Panc1 (cell line): ENCODE measurements around the gene ERN1. TPM values are rescaled to one million over a fixed set of nuclear protein-coding genes. Genes with fewer than 3 reads are reported as not detected.
A peak's percentile ranks its signal among the peaks of the same experiment; 100 is the strongest.

ENCODE experiments used
- ATAC-seq: fragments of 200-7000 bp; cut with Tn5 transposase; 2 replicates; pipeline ENCODE4 v1.9.1; 2020; ENCODE audit warnings: mild to moderate bottlenecking, moderate library complexity
- BruUV-seq: library from RNA; stranded (reverse); fragments of 400-500 nt; replicated peaks from 2 replicates; lab custom pipeline; 2021; lab: Mats Ljungman, UMichigan
- CTCF ChIA-PET: fragments of 300-600 bp; sonication (Branson Sonifier 250); formaldehyde crosslinking; loops from one replicate; lab custom pipeline; 2022; ENCODE audit warnings: antibody characterized with exemption; lab: Charles Lee
- POLR2A ChIA-PET: fragments of 300-600 bp; sonication (Branson Sonifier 250); formaldehyde crosslinking; loops from one replicate; lab custom pipeline; 2022; ENCODE audit warnings: antibody characterized with exemption; lab: Charles Lee
- DNase-seq: peaks from one replicate; pipeline ENCODE4 v3.0.0-alpha.2; 2010; ENCODE audit warnings: low read depth, low spot score
- H3K27ac ChIP-seq: 2 replicates; pipeline ENCODE4 v1.5.1; 2011; ENCODE audit warnings: mild to moderate bottlenecking, low read length, inconsistent platforms
- H3K27me3 ChIP-seq: fragments of 200-500 bp; sonication (Bioruptor generic); 2 replicates; pipeline ENCODE4 v1.6.0; 2014; ENCODE audit warnings: low read length, inconsistent platforms; ENCODE audit not compliant: control insufficient read depth, insufficient read depth
- H3K36me3 ChIP-seq: fragments of 200-500 bp; sonication (Bioruptor generic); 2 replicates; pipeline ENCODE4 v1.5.1; 2014; ENCODE audit warnings: inconsistent platforms, mild to moderate bottlenecking, low read length, moderate library complexity; ENCODE audit not compliant: control insufficient read depth, insufficient read depth
- H3K4me1 ChIP-seq: 2 replicates; pipeline ENCODE4 v1.5.1; 2011; ENCODE audit warnings: inconsistent platforms, mild to moderate bottlenecking, low read length, moderate library complexity; ENCODE audit not compliant: control insufficient read depth, insufficient read depth
- H3K4me3 ChIP-seq, 2 experiments: 2 replicates each; pipeline ENCODE4 v1.5.1; 2011 to 2012; ENCODE audit warnings: low read depth in 2 of 2, low read length in 2 of 2, mild to moderate bottlenecking in 2 of 2, inconsistent platforms in 1 of 2, moderate library complexity in 1 of 2
- H3K9me3 ChIP-seq: fragments of 200-500 bp; sonication (Bioruptor generic); 2 replicates; pipeline ENCODE4 v1.5.1; 2014; ENCODE audit warnings: low read depth, mild to moderate bottlenecking, inconsistent platforms, low read length, moderate library complexity; ENCODE audit not compliant: control insufficient read depth, insufficient read depth
- SIN3A ChIP-seq: IDR thresholded peaks from 2 replicates; pipeline ENCODE4 v1.6.1; 2012; ENCODE audit warnings: low read depth, mild to moderate bottlenecking, low read length, moderate library complexity, borderline replicate concordance; ENCODE audit not compliant: insufficient read depth
- TCF7L2 ChIP-seq: IDR thresholded peaks from 2 replicates; pipeline ENCODE4 v1.6.1; 2011; ENCODE audit warnings: mild to moderate bottlenecking, low read depth, low read length, inconsistent platforms
- in situ Hi-C: cut with HindIII; loops from 2 replicates; pipeline ENCODE4 v1.10.0; 2016; ENCODE audit warnings: low sequenced_read_pairs, low pct_unique_long_range_greater_than_20kb
- intact Hi-C: fragments of 100-400 bp; cut with micrococcal nuclease; formaldehyde crosslinking; loops from one replicate; pipeline ENCODE4 v1.10.0; 2022; ENCODE audit not compliant: unreplicated experiment
- total RNA-seq: library from RNA; stranded (reverse); gene quantifications from one replicate; pipeline ENCODE4 v1.2.1, GENCODE V29; 2021; ENCODE audit not compliant: unreplicated experiment
- TF ChIP-seq, protein P1 (sequence below), 2 experiments: IDR thresholded peaks; 2 replicates each; pipeline ENCODE4 v1.6.1; 2011 to 2012; ENCODE audit warnings: low read depth in 2 of 2, control low read depth in 1 of 2, low read length in 1 of 2, mild to moderate bottlenecking in 1 of 2, moderate library complexity in 1 of 2; ENCODE audit not compliant: insufficient read depth in 1 of 2
- TF ChIP-seq, protein P2 (sequence below): fragments of 450-650 bp; IDR thresholded peaks from 2 replicates; pipeline ENCODE4 v1.5.1; 2017; ENCODE audit warnings: mild to moderate bottlenecking

Gene ERN1
- total RNA-seq, 1 experiment from 2014 or later = 12.1 TPM

DNA sequence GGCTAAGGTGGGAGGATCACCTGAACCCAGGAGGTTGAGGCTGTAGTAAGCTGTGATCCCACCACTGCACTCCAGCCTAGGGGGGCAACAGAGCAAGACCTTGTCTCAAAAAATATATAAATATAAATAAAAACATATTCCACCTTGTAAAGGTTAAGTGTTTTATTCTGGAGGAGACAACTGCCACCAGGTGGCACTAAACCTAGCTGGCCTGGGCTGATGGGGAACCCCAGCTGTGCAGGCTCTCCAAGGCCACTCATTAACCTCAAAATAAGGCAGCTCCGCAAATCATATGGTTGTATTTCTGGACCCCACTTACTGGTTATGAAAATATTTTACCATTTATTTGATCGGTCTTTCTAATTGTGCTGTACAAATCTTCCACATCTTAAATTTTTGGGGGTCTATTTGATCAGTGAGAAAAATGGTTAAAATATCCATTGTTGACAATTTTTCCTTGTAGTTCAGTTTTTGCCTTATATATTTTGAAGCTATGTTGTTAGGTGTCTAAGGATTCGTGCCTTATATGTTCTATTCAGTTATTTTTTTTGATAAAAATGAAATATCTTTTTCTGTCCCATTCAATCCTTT, 101.0 kb downstream of the ERN1 start:
- in situ Hi-C loops (no loop called here), intact Hi-C loops (loop anchor here (1.0 to 10.0 kb wide), 2 partner anchors 104 to 114 kb away; partner anchors contain the start of genes CSHL1 and GH1)
- ChIA-PET POLR2A (interaction anchor here (1.3 kb wide), 1 partner anchor 105 kb away, joined by 3 read pairs; no protein-coding TSS in a partner anchor), CTCF (interaction anchor here (0.6 to 5.4 kb wide), 6 partner anchors 38 to 342 kb away, joined by 3 to 66 read pairs (median 4); no protein-coding TSS in a partner anchor)
- TF ChIP-seq SIN3A (no peak), TCF7L2 (no peak)
- TF ChIP-seq, protein P1, sequence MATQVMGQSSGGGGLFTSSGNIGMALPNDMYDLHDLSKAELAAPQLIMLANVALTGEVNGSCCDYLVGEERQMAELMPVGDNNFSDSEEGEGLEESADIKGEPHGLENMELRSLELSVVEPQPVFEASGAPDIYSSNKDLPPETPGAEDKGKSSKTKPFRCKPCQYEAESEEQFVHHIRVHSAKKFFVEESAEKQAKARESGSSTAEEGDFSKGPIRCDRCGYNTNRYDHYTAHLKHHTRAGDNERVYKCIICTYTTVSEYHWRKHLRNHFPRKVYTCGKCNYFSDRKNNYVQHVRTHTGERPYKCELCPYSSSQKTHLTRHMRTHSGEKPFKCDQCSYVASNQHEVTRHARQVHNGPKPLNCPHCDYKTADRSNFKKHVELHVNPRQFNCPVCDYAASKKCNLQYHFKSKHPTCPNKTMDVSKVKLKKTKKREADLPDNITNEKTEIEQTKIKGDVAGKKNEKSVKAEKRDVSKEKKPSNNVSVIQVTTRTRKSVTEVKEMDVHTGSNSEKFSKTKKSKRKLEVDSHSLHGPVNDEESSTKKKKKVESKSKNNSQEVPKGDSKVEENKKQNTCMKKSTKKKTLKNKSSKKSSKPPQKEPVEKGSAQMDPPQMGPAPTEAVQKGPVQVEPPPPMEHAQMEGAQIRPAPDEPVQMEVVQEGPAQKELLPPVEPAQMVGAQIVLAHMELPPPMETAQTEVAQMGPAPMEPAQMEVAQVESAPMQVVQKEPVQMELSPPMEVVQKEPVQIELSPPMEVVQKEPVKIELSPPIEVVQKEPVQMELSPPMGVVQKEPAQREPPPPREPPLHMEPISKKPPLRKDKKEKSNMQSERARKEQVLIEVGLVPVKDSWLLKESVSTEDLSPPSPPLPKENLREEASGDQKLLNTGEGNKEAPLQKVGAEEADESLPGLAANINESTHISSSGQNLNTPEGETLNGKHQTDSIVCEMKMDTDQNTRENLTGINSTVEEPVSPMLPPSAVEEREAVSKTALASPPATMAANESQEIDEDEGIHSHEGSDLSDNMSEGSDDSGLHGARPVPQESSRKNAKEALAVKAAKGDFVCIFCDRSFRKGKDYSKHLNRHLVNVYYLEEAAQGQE (IDR thresholded peaks at IDR 0.05; ENCODE audit: insufficient read depth in 1 of 2, low read depth in 2 of 2, low read length in 1 of 2) = no peak
- TF ChIP-seq, protein P2, sequence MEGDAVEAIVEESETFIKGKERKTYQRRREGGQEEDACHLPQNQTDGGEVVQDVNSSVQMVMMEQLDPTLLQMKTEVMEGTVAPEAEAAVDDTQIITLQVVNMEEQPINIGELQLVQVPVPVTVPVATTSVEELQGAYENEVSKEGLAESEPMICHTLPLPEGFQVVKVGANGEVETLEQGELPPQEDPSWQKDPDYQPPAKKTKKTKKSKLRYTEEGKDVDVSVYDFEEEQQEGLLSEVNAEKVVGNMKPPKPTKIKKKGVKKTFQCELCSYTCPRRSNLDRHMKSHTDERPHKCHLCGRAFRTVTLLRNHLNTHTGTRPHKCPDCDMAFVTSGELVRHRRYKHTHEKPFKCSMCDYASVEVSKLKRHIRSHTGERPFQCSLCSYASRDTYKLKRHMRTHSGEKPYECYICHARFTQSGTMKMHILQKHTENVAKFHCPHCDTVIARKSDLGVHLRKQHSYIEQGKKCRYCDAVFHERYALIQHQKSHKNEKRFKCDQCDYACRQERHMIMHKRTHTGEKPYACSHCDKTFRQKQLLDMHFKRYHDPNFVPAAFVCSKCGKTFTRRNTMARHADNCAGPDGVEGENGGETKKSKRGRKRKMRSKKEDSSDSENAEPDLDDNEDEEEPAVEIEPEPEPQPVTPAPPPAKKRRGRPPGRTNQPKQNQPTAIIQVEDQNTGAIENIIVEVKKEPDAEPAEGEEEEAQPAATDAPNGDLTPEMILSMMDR = peak; percentile 80
- DNase-seq (no peak), ATAC-seq (peak; percentile 82; the same call in 1 of the 2 replicates)
- Histone ChIP-seq H3K36me3 (no peaks in the 10 kb centered on the region), H3K4me1 (no peaks in the 10 kb centered on the region), H3K27me3 (no peaks in the 10 kb centered on the region), H3K27ac (no peak overlapping the region), H3K9me3 (no peaks in the 10 kb centered on the region), H3K4me3 (no peak overlapping the region)
- no TSS peak for BruUV-seq

DNA sequence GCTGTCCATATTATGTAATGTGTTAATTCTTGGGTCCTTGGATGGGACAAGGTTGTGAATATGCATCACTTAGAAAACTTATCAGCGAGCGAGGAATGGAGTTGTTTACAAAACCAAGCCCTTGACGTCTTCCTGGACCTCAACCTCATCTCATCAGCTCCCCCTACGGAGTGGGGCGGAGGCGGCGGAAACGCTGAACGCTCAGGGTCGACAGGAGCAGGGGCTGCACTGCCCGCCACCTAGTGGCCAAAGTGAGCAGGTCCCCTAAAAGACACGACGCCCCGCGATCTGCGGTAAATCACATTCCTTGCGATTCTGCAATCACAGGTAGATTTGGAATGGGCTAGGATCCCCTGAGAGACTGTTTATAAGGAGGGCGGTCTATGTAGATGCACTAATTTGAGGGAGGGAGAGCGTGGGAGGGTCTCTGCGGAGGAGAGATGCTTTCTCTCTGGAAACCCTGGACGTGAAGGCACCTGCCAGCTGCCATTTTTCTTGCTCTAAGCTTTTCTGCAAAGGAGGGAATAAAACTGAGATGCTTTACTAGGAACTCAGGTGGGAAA, 104.1 kb downstream of the ERN1 start:
- ATAC-seq (peak; percentile 87), DNase-seq (peak; percentile 47)
- Histone ChIP-seq H3K9me3 (no peaks in the 10 kb centered on the region), H3K27ac (no peak overlapping the region), H3K4me3 (peak overlapping the region; percentile 6 to 34; a peak in 3 of 4 replicates), H3K4me1 (no peaks in the 10 kb centered on the region), H3K27me3 (no peaks in the 10 kb centered on the region), H3K36me3 (no peaks in the 10 kb centered on the region)
- in situ Hi-C loops = no loop called here
- TF ChIP-seq, protein P1 (IDR thresholded peaks at IDR 0.05; ENCODE audit: insufficient read depth in 1 of 2, low read depth in 2 of 2, low read length in 1 of 2) = no peak
- TF ChIP-seq, protein P2 = peak; percentile 94
- BruUV-seq = no TSS peak
- intact Hi-C loops = loop anchor here (10.0 kb wide), 1 partner anchor 111 kb away; the partner anchor contains the start of genes CSHL1 and GH1
- CTCF ChIA-PET = interaction anchor here (0.7 to 5.4 kb wide), 3 partner anchors 106 to 114 kb away, joined by 3 to 66 read pairs (median 4); no protein-coding TSS in a partner anchor
- POLR2A ChIA-PET = no interaction called here
